ENCODE results near the gene TSPAN18. TPM values are rescaled to one million over a fixed set of nuclear protein-coding genes. Genes with fewer than 3 reads are reported as not detected.

Gene TSPAN18
- total and polyA plus RNA-seq, 2 of the 8 experiments (the other 6 are each of a cell fraction or from before 2014, with no cell fraction given): 5.2 to 10.2 TPM

DNA sequence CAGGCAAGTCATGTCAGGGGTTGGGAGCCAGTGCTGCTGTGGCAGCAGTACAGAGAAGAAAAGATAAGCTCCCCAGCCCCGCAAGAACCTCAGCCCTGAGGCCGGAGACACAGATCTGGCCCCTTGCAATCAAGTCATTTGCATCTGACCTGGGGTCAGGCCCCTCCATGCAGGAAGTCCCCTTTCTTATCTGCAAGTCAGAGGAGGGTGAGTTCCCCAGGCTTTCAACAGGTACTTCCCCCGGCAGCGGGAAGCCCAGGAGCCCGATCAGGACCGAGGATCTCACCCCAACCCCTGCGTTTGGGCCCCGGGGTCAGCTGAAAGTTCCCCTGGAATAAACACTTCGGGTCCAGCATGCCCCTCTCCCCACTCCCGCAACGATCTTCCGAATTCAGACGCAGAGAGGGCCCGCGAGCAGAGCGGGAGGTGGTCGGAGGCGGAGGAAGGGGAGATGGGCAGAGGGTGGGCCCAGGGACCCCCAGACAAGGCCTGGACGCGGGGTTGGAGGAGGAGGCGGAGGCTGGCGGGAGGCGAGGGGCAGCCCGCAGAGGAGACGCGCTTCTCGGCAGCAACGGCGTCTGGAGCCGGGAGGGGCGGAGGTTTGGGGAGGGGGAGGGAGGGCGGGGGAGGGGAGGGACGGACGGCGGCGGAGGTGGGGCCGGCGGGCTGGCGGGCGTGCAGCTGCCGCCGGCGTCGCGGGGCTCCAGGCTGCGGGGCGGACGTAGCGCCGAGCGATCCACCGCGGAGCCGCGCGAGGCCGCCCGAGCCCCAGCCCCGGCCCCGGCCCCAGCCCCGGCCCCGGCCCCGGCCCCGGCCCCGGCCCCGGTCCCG lies at the start of gene TSPAN18 (continued):
- TF ChIP-seq CBX5 (IDR thresholded peaks at IDR 0.05; ENCODE audit: low read depth, low read length): no peak
- 0 out of 2 replicates have a peak, but pooled peaks have one; percentile 13 for TF ChIP-seq CHD2 (IDR thresholded peaks at IDR 0.05; ENCODE audit: low read length)
- no peak for TF ChIP-seq SUZ12 (IDR thresholded peaks at IDR 0.05; ENCODE audit: low read length)
- no peak for TF ChIP-seq GTF2F1 (IDR thresholded peaks at IDR 0.05; ENCODE audit: borderline replicate concordance, low read depth, low read length)
- peak; percentile 22; the same call in 1 of the 2 replicates for TF ChIP-seq PHF8 (conservative IDR thresholded peaks at IDR 0.05; ENCODE audit: low read depth, low read length)
- TF ChIP-seq RXRA (IDR thresholded peaks at IDR 0.05; ENCODE audit: insufficient read depth, low read depth, low read length): 0 out of 2 replicates have a peak, but pooled peaks have one; percentile 72
- TF ChIP-seq CEBPB (IDR thresholded peaks at IDR 0.05; ENCODE audit: low read depth, low read length): no peak
- TF ChIP-seq POU5F1 (IDR thresholded peaks at IDR 0.05; ENCODE audit: low read depth, low read length): no peak
- peak; percentile 65 for TF ChIP-seq ASH2L (IDR thresholded peaks at IDR 0.05; ENCODE audit: low read length)
- peak; percentile 83 for TF ChIP-seq SAP30 (IDR thresholded peaks at IDR 0.05; ENCODE audit: insufficient read depth, insufficient replicate concordance, low read length)
- TF ChIP-seq HDAC2 (IDR thresholded peaks at IDR 0.05; ENCODE audit: borderline replicate concordance in 1 of 2, low read depth in 2 of 2, low read length in 2 of 2): 0 out of 4 replicates have a peak, but pooled peaks have one; percentile 37 to 49
- no peak for TF ChIP-seq TEAD4 (IDR thresholded peaks at IDR 0.05; ENCODE audit: low read depth, low read length)
- TF ChIP-seq SRF (IDR thresholded peaks at IDR 0.05; ENCODE audit: low read depth, low read length): peak; percentile 17; the same call in 1 of the 2 replicates
- no peak for TF ChIP-seq TBP (IDR thresholded peaks at IDR 0.05; ENCODE audit: low read depth, low read length)
- TF ChIP-seq KDM4A (IDR thresholded peaks at IDR 0.05; ENCODE audit: low read depth, low read length, severe bottlenecking): peak; percentile 52
- TF ChIP-seq MAX (IDR thresholded peaks at IDR 0.05): no peak
- TF ChIP-seq, protein P1, sequence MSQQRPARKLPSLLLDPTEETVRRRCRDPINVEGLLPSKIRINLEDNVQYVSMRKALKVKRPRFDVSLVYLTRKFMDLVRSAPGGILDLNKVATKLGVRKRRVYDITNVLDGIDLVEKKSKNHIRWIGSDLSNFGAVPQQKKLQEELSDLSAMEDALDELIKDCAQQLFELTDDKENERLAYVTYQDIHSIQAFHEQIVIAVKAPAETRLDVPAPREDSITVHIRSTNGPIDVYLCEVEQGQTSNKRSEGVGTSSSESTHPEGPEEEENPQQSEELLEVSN (IDR thresholded peaks at IDR 0.05): no peak
- no peak for TF ChIP-seq RFX5 (IDR thresholded peaks at IDR 0.05; ENCODE audit: borderline replicate concordance, low read depth, low read length)
- TF ChIP-seq SIRT6 (IDR thresholded peaks at IDR 0.05; ENCODE audit: low read length): no peak
- TF ChIP-seq EGR1 (IDR thresholded peaks at IDR 0.05; ENCODE audit: borderline replicate concordance, low read depth, low read length): no peak
- 0 out of 3 replicates have a peak, but pooled peaks of 1 of the 2 experiments have one; percentile 25 for TF ChIP-seq POLR2A (IDR thresholded peaks at IDR 0.05; ENCODE audit: control extremely low read depth in 1 of 2, low read depth in 2 of 2, low read length in 2 of 2)
- TF ChIP-seq SP1 (IDR thresholded peaks at IDR 0.05; ENCODE audit: low read depth, low read length): no peak
- peak; percentile 12 for TF ChIP-seq EZH2 (IDR thresholded peaks at IDR 0.05; ENCODE audit: low read depth, low read length, severe bottlenecking)
